H9 (cell line): ENCODE data around the gene XXYLT1. TPM values are rescaled to one million over a fixed set of nuclear protein-coding genes. Genes with fewer than 3 reads are reported as not detected.

Experiments
- DNase-seq: peaks from one replicate; pipeline ENCODE4 v3.0.0-alpha.2; 2017
- H2AFZ ChIP-seq: one replicate; pipeline ENCODE4 v1.6.1; 2013; ENCODE audit warnings: mild to moderate bottlenecking, low read length, control low read depth, moderate library complexity
- H2AK5ac ChIP-seq: 2 replicates; pipeline ENCODE4 v1.6.1; 2013; ENCODE audit warnings: low read length, control low read depth, mixed read lengths; ENCODE audit not compliant: insufficient read length
- H2BK120ac ChIP-seq: one replicate; pipeline ENCODE4 v1.6.1; 2013; ENCODE audit warnings: low read depth, mild to moderate bottlenecking, low read length, control low read depth, inconsistent platforms; ENCODE audit not compliant: poor library complexity, severe bottlenecking
- H2BK12ac ChIP-seq: 2 replicates; pipeline ENCODE4 v1.6.1; 2013; ENCODE audit warnings: low read length, control low read depth, mixed read lengths, low read depth; ENCODE audit not compliant: insufficient read length
- H2BK15ac ChIP-seq: 2 replicates; pipeline ENCODE4 v1.6.1; 2013; ENCODE audit warnings: low read depth, low read length, control low read depth
- H2BK20ac ChIP-seq: one replicate; pipeline ENCODE4 v1.6.1; 2013; ENCODE audit warnings: low read depth, mild to moderate bottlenecking, low read length, control low read depth, inconsistent platforms; ENCODE audit not compliant: poor library complexity, severe bottlenecking
- H2BK5ac ChIP-seq: 2 replicates; pipeline ENCODE4 v1.6.1; 2013; ENCODE audit warnings: low read length, control low read depth, mixed read lengths; ENCODE audit not compliant: insufficient read length
- H3K14ac ChIP-seq: 2 replicates; pipeline ENCODE4 v1.6.1; 2013; ENCODE audit warnings: low read length, control low read depth; ENCODE audit not compliant: insufficient read depth
- H3K18ac ChIP-seq: 2 replicates; pipeline ENCODE4 v1.6.1; 2013; ENCODE audit warnings: low read depth, mild to moderate bottlenecking, mixed read lengths, low read length, control low read depth; ENCODE audit not compliant: insufficient read length
- H3K23ac ChIP-seq: 2 replicates; pipeline ENCODE4 v1.6.1; 2013; ENCODE audit warnings: low read length, control low read depth, mixed read lengths, low read depth; ENCODE audit not compliant: insufficient read length
- H3K23me2 ChIP-seq: 2 replicates; pipeline ENCODE4 v1.6.1; 2013; ENCODE audit warnings: low read depth, mild to moderate bottlenecking, mixed read lengths, low read length, control low read depth; ENCODE audit not compliant: insufficient read length, poor library complexity, severe bottlenecking
- H3K27ac ChIP-seq: 2 replicates; pipeline ENCODE4 v1.5.1; 2013; ENCODE audit warnings: low read length, control low read depth, mixed read lengths, low read depth; ENCODE audit not compliant: insufficient read length
- H3K27me3 ChIP-seq: 2 replicates; pipeline ENCODE4 v1.6.1; 2013; ENCODE audit warnings: low read length, control low read depth, inconsistent platforms; ENCODE audit not compliant: insufficient read depth
- H3K4ac ChIP-seq: 2 replicates; pipeline ENCODE4 v1.6.1; 2013; ENCODE audit warnings: low read depth, mild to moderate bottlenecking, control low read depth, inconsistent platforms, low read length, moderate library complexity
- H3K4me1 ChIP-seq: 2 replicates; pipeline ENCODE4 v1.6.1; 2013; ENCODE audit warnings: low read length, control low read depth, inconsistent platforms; ENCODE audit not compliant: insufficient read depth
- H3K4me2 ChIP-seq: 2 replicates; pipeline ENCODE4 v1.6.1; 2013; ENCODE audit warnings: low read length, control low read depth, mixed read lengths; ENCODE audit not compliant: insufficient read length, insufficient read depth
- H3K56ac ChIP-seq: 2 replicates; pipeline ENCODE4 v1.6.1; 2013; ENCODE audit warnings: low read depth, mild to moderate bottlenecking, mixed read lengths, low read length, control low read depth; ENCODE audit not compliant: insufficient read length
- H3K79me1 ChIP-seq: 2 replicates; pipeline ENCODE4 v1.6.1; 2013; ENCODE audit warnings: low read depth, mild to moderate bottlenecking, moderate library complexity, low read length, control low read depth, inconsistent platforms; ENCODE audit not compliant: insufficient read depth, poor library complexity, severe bottlenecking
- H3K79me2 ChIP-seq: 2 replicates; pipeline ENCODE4 v1.6.1; 2013; ENCODE audit warnings: low read length, control low read depth, inconsistent platforms; ENCODE audit not compliant: insufficient read depth
- H3K9ac ChIP-seq: 2 replicates; pipeline ENCODE4 v1.6.1; 2013; ENCODE audit warnings: low read length, control low read depth, mixed read lengths; ENCODE audit not compliant: insufficient read length; ENCODE audit errors: extremely low read depth
- H3K9me3 ChIP-seq: one replicate; pipeline ENCODE4 v1.6.1; 2013; ENCODE audit warnings: low read depth, low read length, inconsistent platforms; ENCODE audit not compliant: control insufficient read depth
- H3T11ph ChIP-seq: one replicate; pipeline ENCODE4 v1.6.1; 2013; ENCODE audit warnings: mild to moderate bottlenecking, low read length, control low read depth, inconsistent platforms
- H4K20me1 ChIP-seq: one replicate; pipeline ENCODE4 v1.6.1; 2013; ENCODE audit not compliant: control insufficient read depth, insufficient read length, insufficient read depth
- H4K5ac ChIP-seq: 2 replicates; pipeline ENCODE4 v1.6.1; 2013; ENCODE audit warnings: low read depth, mild to moderate bottlenecking, mixed read lengths, low read length, control low read depth; ENCODE audit not compliant: insufficient read length
- H4K8ac ChIP-seq: replicated peaks from 2 replicates; pipeline ENCODE4 v1.6.1; 2013; ENCODE audit warnings: low read length, control low read depth, mixed read lengths, low read depth; ENCODE audit not compliant: insufficient read length
- H4K91ac ChIP-seq: 2 replicates; pipeline ENCODE4 v1.6.1; 2013; ENCODE audit warnings: low read depth, mild to moderate bottlenecking, moderate library complexity, mixed read lengths, low read length, control low read depth; ENCODE audit not compliant: insufficient read length
- H3K27ac Mint-ChIP-seq, 3 experiments: 2 replicates in 2 of 3; 3 replicates in 1 of 3; pipeline ENCODE4 v1.8.0; 2020 to 2021; ENCODE audit warnings: mixed read lengths in 3 of 3, mild to moderate bottlenecking in 1 of 3, moderate library complexity in 1 of 3
- H3K27me3 Mint-ChIP-seq: 2 replicates; pipeline ENCODE4 v1.8.0; 2021; ENCODE audit warnings: low read depth, mild to moderate bottlenecking, moderate library complexity, mixed read lengths
- H3K36me3 Mint-ChIP-seq, 3 experiments: 2 replicates in 2 of 3; 3 replicates in 1 of 3; pipeline ENCODE4 v1.8.0; 2020 to 2021; ENCODE audit warnings: low read depth in 3 of 3, mixed read lengths in 3 of 3; ENCODE audit not compliant: insufficient read depth in 1 of 3
- H3K4me1 Mint-ChIP-seq, 2 experiments: 2 replicates each; pipeline ENCODE4 v1.8.0; 2020; ENCODE audit warnings: mixed read lengths in 2 of 2
- H3K4me3 Mint-ChIP-seq, 2 experiments: 2 replicates in 1 of 2; 3 replicates in 1 of 2; pipeline ENCODE4 v1.8.0; 2020 to 2021; ENCODE audit warnings: mild to moderate bottlenecking in 2 of 2, mixed read lengths in 2 of 2, moderate library complexity in 1 of 2
- H3K9me3 Mint-ChIP-seq, 2 experiments: 2 replicates in 1 of 2; 3 replicates in 1 of 2; pipeline ENCODE4 v1.8.0; 2020; ENCODE audit warnings: mild to moderate bottlenecking in 2 of 2, mixed read lengths in 2 of 2, moderate library complexity in 1 of 2
- CTCF ChIP-seq: fragments of 200-600 bp; sonication (generic); conservative IDR thresholded peaks from 3 replicates; pipeline ENCODE4 v1.8.0; 2021; ENCODE audit warnings: antibody characterized with exemption, mild to moderate bottlenecking
- WGBS: extraction: QIAGEN DNeasy Blood & Tissue Kit; methylation state at CpG from one replicate; pipeline ENCODE4 v1.1.7; 2013; ENCODE audit warnings: missing lambda C conversion rate, low lambda C conversion rate, mixed read lengths; ENCODE audit not compliant: insufficient read length; ENCODE audit errors: extremely low coverage; 5-methylcytosine and 5-hydroxymethylcytosine counted together
- total RNA-seq: library from RNA; stranded (reverse); gene quantifications from 2 replicates; pipeline ENCODE4 v1.2.1, GENCODE V29; 2021

Gene XXYLT1
- total RNA-seq, 1 experiment from 2014 or later = 22.7 TPM

GRCh38 chr3:195186041-195186709 lies 84.8 kb downstream of the XXYLT1 start:
- H3T11ph ChIP-seq = no peak overlapping the region
- Mint-ChIP-seq H3K9me3 (peaks cover 2 to 6% of the 10 kb centered on the region in 2 experiments; a peak in 4 of 5 replicates), H3K27ac (peak overlapping the region; percentile 14 to 65 (median 40); a peak in 3 of 7 replicates), H3K27me3 (no peaks in the 10 kb centered on the region), H3K36me3 (peaks cover 4 to 7% (median 7%) of the 10 kb centered on the region in 3 experiments; a peak in 6 of 7 replicates), H3K4me3 (no peak overlapping the region), H3K4me1 (peaks cover 52 to 62% of the 10 kb centered on the region in 2 experiments)
- H3K27me3 ChIP-seq = no peaks in the 10 kb centered on the region
- no peaks in the 10 kb centered on the region; the same call in 1 of the 2 replicates for H3K79me2 ChIP-seq
- no peak overlapping the region for H2AFZ ChIP-seq
- no CpG with 5 or more reads among the region's 9 CpGs for WGBS
- H3K9me3 ChIP-seq = no peaks in the 10 kb centered on the region
- no peak overlapping the region for H3K27ac ChIP-seq
- H3K14ac ChIP-seq = no peak overlapping the region; the same call in 1 of the 2 replicates
- no peak overlapping the region for H4K5ac ChIP-seq
- no peak for DNase-seq
- H3K23ac ChIP-seq = no peak overlapping the region
- H2BK12ac ChIP-seq = no peak overlapping the region
- H2BK5ac ChIP-seq = no peak overlapping the region
- TF ChIP-seq CTCF = no peak
- no peak overlapping the region for H2BK15ac ChIP-seq
- no peak overlapping the region for H3K4ac ChIP-seq
- H3K18ac ChIP-seq = no peak overlapping the region
- no peak overlapping the region for H2BK120ac ChIP-seq
- no peaks in the 10 kb centered on the region for H3K23me2 ChIP-seq
- no peak overlapping the region for H3K56ac ChIP-seq
- no peaks in the 10 kb centered on the region for H3K79me1 ChIP-seq
- H3K9ac ChIP-seq = no peak overlapping the region
- H4K91ac ChIP-seq = no peak overlapping the region
- peaks cover 21% of the 10 kb centered on the region for H3K4me1 ChIP-seq
- no peak overlapping the region for H3K4me2 ChIP-seq
- H2BK20ac ChIP-seq = no peak overlapping the region
- H2AK5ac ChIP-seq = no peak overlapping the region
- no peak overlapping the region for H4K8ac ChIP-seq
- no peaks in the 10 kb centered on the region for H4K20me1 ChIP-seq
